Measurements from ENCODE around the gene CYB5R3.

CYB5R3 gene

DNA sequence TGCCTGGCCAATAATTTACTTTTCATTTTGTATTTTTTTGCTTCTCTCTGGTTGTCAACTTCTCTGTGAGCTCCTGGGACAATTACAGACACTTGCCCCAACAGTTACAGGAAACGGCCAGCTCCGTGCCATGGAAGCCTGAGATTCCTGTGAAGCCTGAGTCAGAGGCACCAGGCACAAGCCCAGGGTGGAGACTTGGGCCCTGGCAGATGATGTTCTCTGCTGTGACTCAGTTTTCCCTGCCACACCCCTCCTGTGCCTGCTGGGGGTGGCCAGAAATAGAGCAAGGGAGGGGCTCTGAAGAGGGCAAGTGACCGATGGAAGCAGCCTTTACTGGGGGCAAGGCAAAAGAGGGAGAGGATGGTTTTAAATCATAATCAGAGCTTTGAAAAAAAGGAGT lies 13.7 kb downstream of the CYB5R3 start:
- Histone ChIP-seq H3K4me2 (ENCODE audit: low read length) (no peak overlapping the region), H3K4me3 (ENCODE audit: low read depth, low read length) (no peak overlapping the region), H3K4me1 (no peaks in the 10 kb centered on the region), H3K36me3 (ENCODE audit: control insufficient read depth, insufficient read depth, low read length) (no peaks in the 10 kb centered on the region), H3K27me3 (ENCODE audit: control insufficient read depth, insufficient read depth, low read length) (no peaks in the 10 kb centered on the region), H3K27ac (no peak overlapping the region), H3K9me3 (ENCODE audit: control insufficient read depth, low read length) (no peaks in the 10 kb centered on the region), H3K79me2 (peaks cover 2% of the 10 kb centered on the region), H3K9ac (no peak overlapping the region), H2AFZ (no peak overlapping the region)
- TF ChIP-seq CTCF (IDR thresholded peaks at IDR 0.05): no peak

GRCh38 chr22:42633013-42633412 lies 16.2 kb downstream of the CYB5R3 start:
- TF ChIP-seq CTCF (IDR thresholded peaks at IDR 0.05): no peak
- H3K36me3 ChIP-seq (ENCODE audit: control insufficient read depth, insufficient read depth, low read length): no peaks in the 10 kb centered on the region

GRCh38 chr22:42632096-42632495 lies 17.1 kb downstream of the CYB5R3 start:
- Histone ChIP-seq H3K36me3 (ENCODE audit: control insufficient read depth, insufficient read depth, low read length) (no peaks in the 10 kb centered on the region), H3K9ac (no peak overlapping the region), H3K79me2 (peaks cover 2% of the 10 kb centered on the region), H3K4me3 (ENCODE audit: low read depth, low read length) (no peak overlapping the region), H3K9me3 (ENCODE audit: control insufficient read depth, low read length) (no peaks in the 10 kb centered on the region), H2AFZ (no peak overlapping the region), H3K27me3 (ENCODE audit: control insufficient read depth, insufficient read depth, low read length) (no peaks in the 10 kb centered on the region), H3K4me1 (no peaks in the 10 kb centered on the region), H3K4me2 (ENCODE audit: low read length) (no peak overlapping the region), H3K27ac (no peak overlapping the region)
- no peak for TF ChIP-seq CTCF (IDR thresholded peaks at IDR 0.05)

More at GRCh38 chr22:42633013-42633412, 16.2 kb downstream of the CYB5R3 start:
- H3K9me3 ChIP-seq (ENCODE audit: control insufficient read depth, low read length): no peaks in the 10 kb centered on the region
- peaks cover 2% of the 10 kb centered on the region for H3K79me2 ChIP-seq
- no peak overlapping the region for H3K27ac ChIP-seq
- H3K4me2 ChIP-seq (ENCODE audit: low read length): no peak overlapping the region
- H3K4me1 ChIP-seq: no peaks in the 10 kb centered on the region
- no peaks in the 10 kb centered on the region for H3K27me3 ChIP-seq (ENCODE audit: control insufficient read depth, insufficient read depth, low read length)
- no peak overlapping the region for H3K9ac ChIP-seq
- no peak overlapping the region for H2AFZ ChIP-seq
- no peak overlapping the region for H3K4me3 ChIP-seq (ENCODE audit: low read depth, low read length)

DNA sequence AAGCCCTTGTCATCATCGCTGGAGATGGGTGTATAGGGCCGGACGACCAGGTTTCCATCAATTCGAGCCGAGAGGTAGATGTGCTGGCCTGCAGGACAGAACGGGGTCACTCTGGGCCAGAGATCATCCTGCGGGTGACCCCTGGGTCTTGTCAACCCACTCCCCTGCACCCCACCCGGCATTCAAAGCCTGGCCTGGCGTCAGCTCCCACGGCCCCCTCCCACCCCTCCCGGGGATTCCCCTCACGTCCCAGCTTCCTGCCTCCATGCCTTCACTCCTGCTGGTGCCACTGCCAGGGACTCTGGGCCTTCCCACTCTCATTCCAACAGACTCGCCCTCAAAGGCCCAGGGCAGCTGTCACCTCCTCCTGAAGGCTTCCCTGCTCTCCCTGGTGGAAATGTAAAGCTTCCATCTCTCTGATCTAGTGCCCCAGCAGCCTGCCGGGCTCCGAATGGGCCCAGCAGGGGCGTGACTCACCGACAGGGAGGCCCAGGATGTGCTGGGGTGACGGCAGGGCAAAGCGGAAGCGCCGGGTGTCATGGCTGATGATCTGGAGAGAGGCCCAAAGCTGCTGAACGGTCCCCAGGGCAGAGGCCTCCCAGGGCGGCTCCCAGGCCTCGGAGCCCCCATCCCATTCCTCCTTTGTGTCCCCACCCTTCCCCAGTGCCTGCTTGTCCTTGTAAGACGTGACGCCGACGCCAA lies 18.1 kb downstream of the CYB5R3 start:
- H3K4me2 ChIP-seq (ENCODE audit: low read length): no peak overlapping the region
- no peak for TF ChIP-seq CTCF (IDR thresholded peaks at IDR 0.05)
- H3K9ac ChIP-seq: no peak overlapping the region
- H2AFZ ChIP-seq: no peak overlapping the region
- no peaks in the 10 kb centered on the region for H3K79me2 ChIP-seq
- no peaks in the 10 kb centered on the region for H3K9me3 ChIP-seq (ENCODE audit: control insufficient read depth, low read length)
- H3K4me3 ChIP-seq (ENCODE audit: low read depth, low read length): no peak overlapping the region
- no peaks in the 10 kb centered on the region for H3K36me3 ChIP-seq (ENCODE audit: control insufficient read depth, insufficient read depth, low read length)
- H3K4me1 ChIP-seq: no peaks in the 10 kb centered on the region
- H3K27ac ChIP-seq: no peak overlapping the region
- H3K27me3 ChIP-seq (ENCODE audit: control insufficient read depth, insufficient read depth, low read length): no peaks in the 10 kb centered on the region

- Histone ChIP-seq H3K9me3 (ENCODE audit: control insufficient read depth, low read length) (no peaks in the 10 kb centered on the region), H2AFZ (no peak overlapping the region), H3K4me1 (no peaks in the 10 kb centered on the region), H3K27me3 (ENCODE audit: control insufficient read depth, insufficient read depth, low read length) (no peaks in the 10 kb centered on the region), H3K79me2 (no peaks in the 10 kb centered on the region), H3K36me3 (ENCODE audit: control insufficient read depth, insufficient read depth, low read length) (no peaks in the 10 kb centered on the region), H3K4me2 (ENCODE audit: low read length) (no peak overlapping the region), H3K9ac (no peak overlapping the region), H3K4me3 (ENCODE audit: low read depth, low read length) (no peak overlapping the region), H3K27ac (no peak overlapping the region)
- TF ChIP-seq CTCF (IDR thresholded peaks at IDR 0.05): no peak
These were observed 19.0 kb downstream of the CYB5R3 start for GRCh38 chr22:42630211-42630610.

Measured in parathyroid adenoma (tissue), 2 donors.